Endothelial cell of umbilical vein (primary cell): Measurements from ENCODE around the gene APMAP. TPM values are rescaled to one million over a fixed set of nuclear protein-coding genes. Genes with fewer than 3 reads are reported as not detected.

ENCODE experiments used
- BruUV-seq: library from RNA; stranded (reverse); fragments of 400-500 nt; replicated peaks from 2 replicates; lab custom pipeline; 2021; lab: Mats Ljungman, UMichigan
- CTCF ChIA-PET: fragments of 300-600, 350-600 bp; sonication (Branson Sonifier 250); formaldehyde crosslinking; loops from one replicate; lab custom pipeline; 2021; ENCODE audit warnings: antibody characterized with exemption, inconsistent platforms; lab: Charles Lee
- POLR2A ChIA-PET: fragments of 300-600, 350-600 bp; sonication (Branson Sonifier 250); formaldehyde crosslinking; loops from one replicate; lab custom pipeline; 2021; ENCODE audit warnings: antibody characterized with exemption, inconsistent platforms; lab: Charles Lee
- DNase-seq: peaks from one replicate; pipeline ENCODE4 v3.0.0-alpha.2; 2011; ENCODE audit warnings: low read depth, low spot score
- FAIRE-seq: peaks from 2 replicates; lab custom pipeline; 2011; peaks lifted over from hg19 to GRCh38; lab: Jason Lieb, UNC
- H2AFZ ChIP-seq: 2 replicates; pipeline ENCODE4 v1.6.0; 2012; ENCODE audit warnings: low read depth, low read length, control low read depth, inconsistent platforms
- H3K27ac ChIP-seq: 2 replicates; pipeline ENCODE4 v1.5.1; 2011; ENCODE audit warnings: low read depth, mild to moderate bottlenecking, control low read depth, low read length, moderate library complexity; ENCODE audit not compliant: insufficient read depth
- H3K27me3 ChIP-seq, 2 experiments: 2 replicates each; pipeline versions ENCODE4 v1.6.0 to v1.6.1; 2011; ENCODE audit warnings: low read length in 2 of 2, mixed read lengths in 1 of 2; ENCODE audit not compliant: control insufficient read depth in 2 of 2, insufficient read depth in 2 of 2
- H3K36me3 ChIP-seq, 2 experiments: 2 replicates in 1 of 2; 3 replicates in 1 of 2; pipeline ENCODE4 v1.5.1; 2011; ENCODE audit warnings: low read length in 2 of 2, mild to moderate bottlenecking in 1 of 2, moderate library complexity in 1 of 2; ENCODE audit not compliant: control insufficient read depth in 2 of 2, insufficient read depth in 2 of 2; ENCODE audit errors: extremely low read depth in 1 of 2
- H3K4me1 ChIP-seq: 3 replicates; pipeline ENCODE4 v1.5.1; 2011; ENCODE audit warnings: mild to moderate bottlenecking, low read length; ENCODE audit not compliant: control insufficient read depth, insufficient read depth; ENCODE audit errors: extremely low read depth
- H3K4me2 ChIP-seq: 2 replicates; pipeline ENCODE4 v1.6.1; 2011; ENCODE audit warnings: low read length, control low read depth, mixed read lengths; ENCODE audit not compliant: insufficient read depth
- H3K4me3 ChIP-seq, 3 experiments: fragments of 200-600 bp in 1 of 3; sonication (generic), shearing (Covaris generic) in 1 of 3; replicated peaks in 1 of 3; 2 replicates each; pipeline ENCODE4 v1.5.1; 2011 to 2016; ENCODE audit warnings: control low read depth in 3 of 3, low read length in 3 of 3, mild to moderate bottlenecking in 2 of 3, inconsistent platforms in 1 of 3, low read depth in 1 of 3, moderate library complexity in 1 of 3; ENCODE audit not compliant: insufficient read depth in 1 of 3
- H3K79me2 ChIP-seq: 2 replicates; pipeline ENCODE4 v1.6.0; 2012; ENCODE audit warnings: low read length, inconsistent platforms; ENCODE audit not compliant: control insufficient read depth, insufficient read depth
- H3K9ac ChIP-seq: replicated peaks from 2 replicates; pipeline ENCODE3; 2011; ENCODE audit warnings: low read length, control low read depth; ENCODE audit not compliant: insufficient read depth; ENCODE audit errors: extremely low read depth
- H3K9me1 ChIP-seq: replicated peaks from 3 replicates; pipeline ENCODE4 v1.6.0; 2011; ENCODE audit warnings: mild to moderate bottlenecking, low read length; ENCODE audit not compliant: control insufficient read depth, insufficient read depth; ENCODE audit errors: extremely low read depth
- H3K9me3 ChIP-seq: replicated peaks from 2 replicates; pipeline ENCODE4 v1.5.1; 2012; ENCODE audit warnings: low read length, inconsistent platforms; ENCODE audit not compliant: control insufficient read depth, insufficient read depth
- H4K20me1 ChIP-seq: replicated peaks from 2 replicates; pipeline ENCODE3; 2011; ENCODE audit warnings: mild to moderate bottlenecking, low read length; ENCODE audit not compliant: control insufficient read depth, insufficient read depth; ENCODE audit errors: extremely low read depth
- CTCF ChIP-seq, 2 donors: IDR thresholded peaks; 1 replicate in 1 of 2; 2 replicates in 1 of 2; pipeline ENCODE4 v1.5.1; 2011; ENCODE audit warnings: low read length in 2 of 2, mild to moderate bottlenecking in 2 of 2, moderate library complexity in 2 of 2, control low read depth in 1 of 2, inconsistent platforms in 1 of 2, low read depth in 1 of 2; ENCODE audit not compliant: insufficient read depth in 1 of 2; ENCODE audit errors: extremely low read depth in 1 of 2
- EZH2 ChIP-seq: IDR thresholded peaks from 2 replicates; pipeline ENCODE4 v1.6.1; 2012; ENCODE audit warnings: borderline replicate concordance, low read depth, mild to moderate bottlenecking, moderate library complexity, low read length, inconsistent platforms; ENCODE audit not compliant: severe bottlenecking
- FOS ChIP-seq: IDR thresholded peaks from 2 replicates; pipeline ENCODE4 v1.6.1; 2011; ENCODE audit warnings: mild to moderate bottlenecking, low read length, moderate library complexity, borderline replicate concordance; ENCODE audit not compliant: insufficient read depth
- GATA2 ChIP-seq: IDR thresholded peaks from 2 replicates; pipeline ENCODE4 v1.7.0; 2011; ENCODE audit warnings: low read depth, mild to moderate bottlenecking, moderate library complexity, mixed read lengths, low read length; ENCODE audit not compliant: insufficient read length, insufficient read depth
- JUN ChIP-seq: IDR thresholded peaks from 2 replicates; pipeline ENCODE4 v1.6.1; 2011; ENCODE audit warnings: borderline replicate concordance, low read depth; ENCODE audit not compliant: insufficient read length, insufficient read depth
- MAX ChIP-seq: IDR thresholded peaks from 2 replicates; pipeline ENCODE4 v1.6.1; 2011; ENCODE audit not compliant: insufficient read depth, insufficient read length
- MYC ChIP-seq: IDR thresholded peaks from one replicate; pipeline ENCODE4 v1.6.1; 2011; ENCODE audit warnings: mild to moderate bottlenecking, low read depth, low read length
- POLR2A ChIP-seq: IDR thresholded peaks from 2 replicates; pipeline ENCODE4 v1.6.1; 2012; ENCODE audit warnings: low read depth, mild to moderate bottlenecking, control low read depth, low read length
- POLR2AphosphoS5 ChIP-seq: IDR thresholded peaks from 2 replicates; pipeline ENCODE4 v1.6.1; 2012; ENCODE audit warnings: low read depth, mild to moderate bottlenecking, control low read depth, low read length, moderate library complexity; ENCODE audit not compliant: insufficient read depth
- dilution Hi-C: fragments of 300-500 bp; cut with MboI; formaldehyde crosslinking; loops from one replicate; pipeline ENCODE4 v1.15.0; 2019; ENCODE audit warnings: low sequenced_read_pairs; ENCODE audit not compliant: extremely low pct_ligation_motif_present
- intact Hi-C: fragments of 100-400 bp; cut with micrococcal nuclease; formaldehyde crosslinking; loops from one replicate; pipeline ENCODE4 v1.10.0; 2022
- polyA plus RNA-seq, 4 experiments: library from polyadenylated mRNA; depleted of rRNA in 3 of 4; stranded (reverse) in 3 of 4; unstranded in 1 of 4; fragments of >200 nt; gene quantifications; 2 replicates each; pipeline versions ENCODE4 v1.2.1 to v1.2.3, GENCODE V29; 2011 to 2012; ENCODE audit warnings: missing spikeins in 1 of 4
- total RNA-seq: library from RNA; stranded (reverse); gene quantifications from 2 replicates; pipeline ENCODE4 v1.2.3, GENCODE V29; 2021

The APMAP gene
- total and polyA plus RNA-seq, 2 donors (not counting 3 experiments of a cell fraction or from before 2014, with no cell fraction given) = 80.7 to 110 TPM

- FAIRE-seq = no peak
- Histone ChIP-seq H3K9me3 (no peaks in the 10 kb centered on the region), H4K20me1 (no peaks in the 10 kb centered on the region), H3K27me3 (no peaks in the 10 kb centered on the region), H3K27ac (no peak overlapping the region), H2AFZ (no peak overlapping the region), H3K9ac (no peak overlapping the region), H3K4me3 (no peak overlapping the region), H3K4me1 (no peaks in the 10 kb centered on the region), H3K36me3 (peaks cover 2 to 15% of the 10 kb centered on the region in 2 experiments), H3K79me2 (no peaks in the 10 kb centered on the region), H3K9me1 (no peaks in the 10 kb centered on the region), H3K4me2 (no peak overlapping the region)
- intact Hi-C loops (no loop called here), dilution Hi-C loops (no loop called here)
- POLR2A ChIA-PET = no interaction called here
- CTCF ChIA-PET = interaction anchor here (0.7 kb wide), 1 partner anchor 205 kb away, joined by 3 read pairs; no protein-coding TSS in a partner anchor
- TF ChIP-seq GATA2 (no peak), EZH2 (no peak), POLR2AphosphoS5 (no peak), MAX (no peak), MYC (no peak), CTCF (IDR thresholded peaks at IDR 0.05; ENCODE audit: extremely low read depth in 1 of 2, insufficient read depth in 1 of 2, low read depth in 1 of 2, low read length in 2 of 2) (no peak), FOS (no peak), JUN (no peak), POLR2A (no peak)
- BruUV-seq = no TSS peak
- DNase-seq = no peak
Measured at GRCh38 chr20:24960861-24961260, 31.7 kb downstream of the APMAP start.
